ENCODE data around the gene EPS8L3.
A peak's percentile ranks its signal among the peaks of the same experiment; 100 is the strongest.

DNA sequence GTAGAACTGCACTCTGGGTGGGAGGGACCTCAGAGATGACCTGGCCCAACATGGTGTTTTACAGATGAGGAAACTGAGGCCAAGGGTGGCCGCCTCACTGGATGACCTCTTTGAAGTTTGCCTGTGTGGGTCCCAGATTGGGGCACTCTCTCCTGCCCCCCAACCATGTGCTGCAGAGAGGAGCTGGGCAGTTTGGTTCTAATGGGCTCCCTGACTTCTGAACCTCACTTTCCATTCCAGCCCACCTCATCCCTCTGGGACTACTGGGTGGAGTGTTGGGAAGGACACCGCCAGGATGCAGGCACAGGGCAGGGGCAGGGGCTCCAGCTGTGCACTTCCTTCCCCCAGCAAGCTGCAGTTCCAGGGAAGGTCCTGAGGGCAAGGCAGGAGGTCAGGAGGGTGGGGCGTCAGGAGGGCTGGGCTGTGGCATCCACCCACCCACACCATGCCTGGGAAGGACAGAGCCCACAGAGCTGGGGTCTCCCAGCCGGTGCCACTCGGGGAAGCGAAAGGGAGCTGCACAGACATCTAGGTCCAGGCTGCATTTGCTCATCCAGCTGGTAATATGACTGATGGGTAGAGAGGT is 10.3 kb upstream of the EPS8L3 start:
- TF ChIP-seq, protein P1, sequence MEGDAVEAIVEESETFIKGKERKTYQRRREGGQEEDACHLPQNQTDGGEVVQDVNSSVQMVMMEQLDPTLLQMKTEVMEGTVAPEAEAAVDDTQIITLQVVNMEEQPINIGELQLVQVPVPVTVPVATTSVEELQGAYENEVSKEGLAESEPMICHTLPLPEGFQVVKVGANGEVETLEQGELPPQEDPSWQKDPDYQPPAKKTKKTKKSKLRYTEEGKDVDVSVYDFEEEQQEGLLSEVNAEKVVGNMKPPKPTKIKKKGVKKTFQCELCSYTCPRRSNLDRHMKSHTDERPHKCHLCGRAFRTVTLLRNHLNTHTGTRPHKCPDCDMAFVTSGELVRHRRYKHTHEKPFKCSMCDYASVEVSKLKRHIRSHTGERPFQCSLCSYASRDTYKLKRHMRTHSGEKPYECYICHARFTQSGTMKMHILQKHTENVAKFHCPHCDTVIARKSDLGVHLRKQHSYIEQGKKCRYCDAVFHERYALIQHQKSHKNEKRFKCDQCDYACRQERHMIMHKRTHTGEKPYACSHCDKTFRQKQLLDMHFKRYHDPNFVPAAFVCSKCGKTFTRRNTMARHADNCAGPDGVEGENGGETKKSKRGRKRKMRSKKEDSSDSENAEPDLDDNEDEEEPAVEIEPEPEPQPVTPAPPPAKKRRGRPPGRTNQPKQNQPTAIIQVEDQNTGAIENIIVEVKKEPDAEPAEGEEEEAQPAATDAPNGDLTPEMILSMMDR (IDR thresholded peaks at IDR 0.05 in 4 of 5, conservative IDR thresholded peaks at IDR 0.05 in 1 of 5), result peak in 1 of 5 experiments; percentile 4
- no peak for TF ChIP-seq POLR2A (IDR thresholded peaks at IDR 0.05)
